ENCODE results near the gene SGTA.

SGTA gene

GRCh38 chr19:2747349-2747748 is 35.7 kb downstream of the SGTA start:
- no peak overlapping the region for H3K27ac Mint-ChIP-seq
- ATAC-seq (replicated peaks) (no peak), DNase-seq (no peak)
- peaks cover 3 to 4% of the 10 kb centered on the region in 2 donors for H3K36me3 Mint-ChIP-seq
- H3K4me3 Mint-ChIP-seq = no peak overlapping the region
- H3K27me3 Mint-ChIP-seq = peaks cover 7% of the 10 kb centered on the region in 2 donors
- H3K4me1 Mint-ChIP-seq = peaks cover 3 to 15% of the 10 kb centered on the region in 2 donors
- H3K9me3 Mint-ChIP-seq = no peaks in the 10 kb centered on the region

GRCh38 chr19:2744113-2744512 is 39.0 kb downstream of the SGTA start:
- no peak for ATAC-seq (replicated peaks)
- no peaks in the 10 kb centered on the region for H3K9me3 Mint-ChIP-seq

DNA sequence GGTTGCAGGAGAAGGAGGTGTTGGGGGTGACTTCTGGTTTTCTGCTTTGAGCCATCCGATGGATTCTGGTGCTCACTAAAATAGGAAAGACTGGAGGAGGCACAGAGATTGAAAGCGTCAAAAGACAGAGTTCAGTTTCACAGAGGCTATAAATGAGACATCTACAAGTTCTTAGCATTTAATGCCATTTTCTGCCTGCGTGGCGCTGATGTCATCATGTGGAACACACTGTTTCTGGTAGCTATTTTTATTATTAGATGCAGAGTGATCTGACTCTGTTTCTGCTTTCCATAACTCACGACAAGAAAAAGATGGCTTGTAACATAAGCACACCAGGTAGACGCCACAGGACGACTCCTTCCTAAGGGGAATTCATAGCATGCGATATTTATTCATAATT is 40.0 kb downstream of the SGTA start:
- no peak overlapping the region for H3K4me3 Mint-ChIP-seq
- no peak overlapping the region for H3K27ac Mint-ChIP-seq
- peaks cover 13 to 28% of the 10 kb centered on the region in 2 donors for H3K4me1 Mint-ChIP-seq
- DNase-seq = no peak
- no peak for ATAC-seq (replicated peaks)
- peaks cover 2 to 9% of the 10 kb centered on the region in 2 donors for H3K36me3 Mint-ChIP-seq
- H3K27me3 Mint-ChIP-seq = peaks cover 7 to 8% of the 10 kb centered on the region in 2 donors
- H3K9me3 Mint-ChIP-seq = no peaks in the 10 kb centered on the region

More at GRCh38 chr19:2744113-2744512, 39.0 kb downstream of the SGTA start:
- H3K4me1 Mint-ChIP-seq = peaks cover 8 to 24% of the 10 kb centered on the region in 2 donors
- peaks cover 7 to 8% of the 10 kb centered on the region in 2 donors for H3K27me3 Mint-ChIP-seq
- no peak for DNase-seq
- H3K4me3 Mint-ChIP-seq = no peak overlapping the region
- H3K27ac Mint-ChIP-seq = no peak overlapping the region
- H3K36me3 Mint-ChIP-seq = peaks cover 0 to 3% of the 10 kb centered on the region in 2 donors

- Mint-ChIP-seq H3K4me1 (peaks cover 15 to 39% of the 10 kb centered on the region in 2 donors), H3K27me3 (peaks cover 7 to 8% of the 10 kb centered on the region in 2 donors), H3K9me3 (no peaks in the 10 kb centered on the region), H3K27ac (no peak overlapping the region), H3K4me3 (peak overlapping the region; percentile 92), H3K36me3 (peaks cover 24 to 32% of the 10 kb centered on the region in 2 donors)
- peak in 1 of 2 donors; percentile 4 for ATAC-seq (replicated peaks)
- DNase-seq = no peak
Observed at GRCh38 chr19:2740314-2740656, 42.8 kb downstream of the SGTA start.

DNA sequence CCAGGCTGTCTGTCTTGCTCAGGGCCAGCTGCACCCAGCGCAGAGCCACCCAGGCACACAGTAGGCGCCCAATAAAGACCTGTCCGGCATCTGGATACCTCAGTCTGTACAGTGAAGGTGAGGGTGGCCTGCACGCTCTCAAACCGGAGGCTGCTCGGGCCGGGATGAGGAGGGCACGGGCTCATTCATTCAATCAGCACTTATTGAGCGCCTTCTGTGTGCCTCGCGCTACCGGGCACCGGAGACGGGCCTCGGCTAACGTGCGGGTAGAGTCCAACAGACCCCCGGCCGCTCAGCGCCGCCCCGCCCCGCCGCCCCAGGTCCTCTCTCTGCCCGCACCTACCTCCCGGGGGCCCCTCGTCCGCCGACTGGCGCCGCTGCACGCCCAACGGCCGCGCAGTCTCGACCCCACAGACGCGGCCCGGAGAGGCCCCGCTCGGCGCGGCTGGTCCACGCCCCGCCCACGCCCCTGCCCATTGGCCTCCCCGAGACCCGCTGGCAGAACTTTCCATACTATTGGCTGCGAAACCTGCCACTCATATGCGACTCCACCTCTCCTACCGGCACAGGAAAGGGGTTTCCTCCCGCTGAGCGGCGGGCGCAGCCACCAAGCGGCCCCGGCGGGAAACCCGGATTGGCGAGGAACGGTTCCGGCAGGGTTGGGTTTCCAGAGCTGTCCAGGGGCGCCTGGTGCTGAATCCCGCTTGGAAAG is 43.3 kb downstream of the SGTA start, which contains the start of gene SLC39A3:
Gene SLC39A3 (minus strand): TSS at position 416 of the 712 bp plus-strand sequence. CDS start 2,760 bp downstream, outside the sequence.
- Mint-ChIP-seq H3K36me3 (peaks cover 26 to 35% of the 10 kb centered on the region in 2 donors), H3K4me1 (peaks cover 16 to 42% of the 10 kb centered on the region in 2 donors), H3K27ac (peak within 1 kb of the TSS; percentile 90), H3K9me3 (no peaks in the 10 kb centered on the region), H3K4me3 (peak within 1 kb of the TSS; percentile 92), H3K27me3 (peaks cover 7 to 8% of the 10 kb centered on the region in 2 donors)
- DNase-seq = peak; percentile 99
- peak; percentile 98 for ATAC-seq (replicated peaks)

GRCh38 chr19:2736550-2737190 is 46.4 kb downstream of the SGTA start:
- Mint-ChIP-seq H3K4me1 (peaks cover 24 to 53% of the 10 kb centered on the region in 2 donors), H3K9me3 (no peaks in the 10 kb centered on the region), H3K4me3 (no peak overlapping the region), H3K27me3 (no peaks in the 10 kb centered on the region), H3K27ac (no peak overlapping the region), H3K36me3 (peaks cover 39 to 56% of the 10 kb centered on the region in 2 donors)
- DNase-seq (no peak), ATAC-seq (replicated peaks) (no peak)

DNA sequence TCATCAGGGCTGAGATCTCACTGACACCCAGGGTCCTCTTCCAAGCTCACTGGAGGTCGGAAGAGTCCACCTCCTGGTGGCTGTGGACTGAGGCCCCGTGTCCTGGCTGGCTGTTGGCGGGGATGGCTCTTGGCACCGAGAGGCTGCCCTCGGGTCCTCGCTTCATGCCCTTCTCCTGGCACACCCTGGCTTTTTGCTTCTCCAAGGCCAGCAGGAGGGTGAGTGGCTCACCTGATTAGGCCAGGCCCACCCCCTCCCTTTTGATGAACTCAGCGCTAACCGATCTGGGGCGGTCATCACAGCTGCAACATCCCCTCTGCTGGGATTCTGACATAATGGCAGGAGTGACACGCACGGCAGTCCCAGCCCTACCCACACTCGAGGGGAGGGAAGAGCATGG is 47.7 kb downstream of the SGTA start:
- H3K27me3 Mint-ChIP-seq = no peaks in the 10 kb centered on the region
- H3K4me3 Mint-ChIP-seq = no peak overlapping the region
- peaks cover 42 to 60% of the 10 kb centered on the region in 2 donors for H3K36me3 Mint-ChIP-seq
- DNase-seq (no peak), ATAC-seq (replicated peaks) (no peak)
- peaks cover 24 to 53% of the 10 kb centered on the region in 2 donors for H3K4me1 Mint-ChIP-seq
- H3K9me3 Mint-ChIP-seq = no peaks in the 10 kb centered on the region
- H3K27ac Mint-ChIP-seq = peak overlapping the region; percentile 51

- Mint-ChIP-seq H3K27me3 (no peaks in the 10 kb centered on the region), H3K4me3 (no peak overlapping the region), H3K9me3 (no peaks in the 10 kb centered on the region), H3K4me1 (peaks cover 20 to 47% of the 10 kb centered on the region in 2 donors), H3K36me3 (peaks cover 42 to 60% of the 10 kb centered on the region in 2 donors), H3K27ac (peak overlapping the region; percentile 37)
- no peak for ATAC-seq (replicated peaks)
- DNase-seq = no peak
Observed at GRCh38 chr19:2734589-2735288, 48.3 kb downstream of the SGTA start.

DNA sequence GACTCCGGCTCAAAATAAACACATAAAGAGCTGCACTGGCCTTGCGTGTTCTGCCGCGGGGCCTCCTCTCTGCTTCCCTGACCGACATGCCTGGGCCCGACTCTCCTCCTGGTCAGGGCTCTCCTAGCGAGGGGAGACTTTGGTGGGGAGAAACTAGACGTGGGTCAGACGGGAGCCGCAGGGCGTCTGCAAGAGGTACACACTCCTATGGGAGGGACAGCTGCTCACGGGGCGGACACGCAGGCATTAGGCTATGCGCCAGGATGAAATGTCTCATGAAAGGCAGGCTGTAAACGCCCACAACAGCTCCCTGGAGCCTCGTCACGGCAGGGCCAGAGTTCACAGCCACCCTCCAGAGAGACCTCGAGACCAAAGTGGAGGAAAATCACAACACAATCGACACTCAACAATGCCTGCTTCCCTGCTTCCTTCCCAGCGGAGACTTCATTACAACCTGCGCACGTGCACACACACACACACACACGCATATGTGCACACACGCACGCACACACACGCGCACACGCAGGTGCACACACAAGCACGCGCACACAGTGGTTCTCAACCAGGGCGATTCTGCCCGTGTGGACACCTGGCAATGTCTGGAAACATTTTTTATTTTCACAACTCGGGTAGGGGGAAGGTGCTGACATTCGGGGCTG is 49.0 kb downstream of the SGTA start:
- DNase-seq (no peak), ATAC-seq (replicated peaks) (no peak)
- H3K4me3 Mint-ChIP-seq = no peak overlapping the region
- no peaks in the 10 kb centered on the region for H3K27me3 Mint-ChIP-seq
- peaks cover 18 to 43% of the 10 kb centered on the region in 2 donors for H3K4me1 Mint-ChIP-seq
- peaks cover 42 to 57% of the 10 kb centered on the region in 2 donors for H3K36me3 Mint-ChIP-seq
- H3K9me3 Mint-ChIP-seq = no peaks in the 10 kb centered on the region
- H3K27ac Mint-ChIP-seq = peak overlapping the region; percentile 57

DNA sequence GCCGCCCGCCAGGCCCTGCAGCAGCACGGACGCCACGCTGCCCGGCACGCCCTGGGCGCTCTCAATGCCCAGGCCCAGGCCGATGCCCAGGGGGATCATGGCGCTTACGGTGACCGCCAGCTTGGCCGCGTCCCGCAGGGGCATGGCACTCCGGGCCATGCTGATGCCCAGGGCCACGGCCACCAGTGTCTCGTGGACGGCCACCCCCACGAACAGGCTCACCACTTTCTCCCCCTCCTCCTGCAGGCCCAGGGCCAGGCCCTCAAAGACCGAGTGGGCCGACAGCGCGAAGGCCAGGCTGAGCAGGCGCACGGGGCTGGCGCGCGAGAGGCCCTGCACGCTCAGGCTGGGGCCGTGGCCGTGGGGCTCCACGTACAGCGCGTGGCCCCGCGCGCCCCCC is 50.2 kb downstream of the SGTA start:
- ATAC-seq (replicated peaks) (no peak), DNase-seq (no peak)
- Mint-ChIP-seq H3K36me3 (peaks cover 39 to 56% of the 10 kb centered on the region in 2 donors), H3K27ac (no peak overlapping the region), H3K4me1 (peaks cover 16 to 33% of the 10 kb centered on the region in 2 donors), H3K27me3 (no peaks in the 10 kb centered on the region), H3K9me3 (no peaks in the 10 kb centered on the region), H3K4me3 (no peak overlapping the region)

DNA sequence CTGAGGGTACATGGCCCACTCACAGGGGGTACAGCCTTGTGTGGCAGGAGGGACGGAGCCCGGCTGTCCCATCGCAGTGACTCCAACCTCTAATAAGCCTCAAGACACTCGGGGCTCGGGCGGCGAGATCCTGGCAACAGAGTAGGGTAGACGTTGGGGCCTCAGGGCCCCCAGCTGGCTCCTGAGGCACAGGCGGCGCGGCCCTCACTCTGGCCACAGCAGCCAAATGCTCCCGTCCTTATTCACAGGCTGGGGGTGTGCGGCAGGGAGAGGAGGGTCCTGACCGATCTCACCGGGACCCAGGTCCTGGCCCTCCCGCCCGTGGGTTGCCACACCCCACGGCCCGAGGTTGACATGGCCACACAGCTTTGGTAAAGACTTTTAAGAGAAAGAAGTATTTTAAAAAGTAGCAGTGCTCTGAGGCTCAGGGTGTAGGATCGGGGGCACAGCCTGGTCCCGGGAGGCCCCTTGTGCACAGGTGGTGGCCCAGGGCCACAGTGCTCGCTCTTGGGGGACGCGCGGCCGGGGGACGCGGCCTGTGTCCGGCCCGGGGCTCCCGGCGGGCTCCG is 50.8 kb downstream of the SGTA start:
- Mint-ChIP-seq H3K9me3 (no peaks in the 10 kb centered on the region), H3K27me3 (no peaks in the 10 kb centered on the region), H3K4me1 (peaks cover 16 to 30% of the 10 kb centered on the region in 2 donors), H3K27ac (no peak overlapping the region), H3K4me3 (no peak overlapping the region), H3K36me3 (peaks cover 36 to 53% of the 10 kb centered on the region in 2 donors)
- no peak for DNase-seq
- no peak for ATAC-seq (replicated peaks)

DNA sequence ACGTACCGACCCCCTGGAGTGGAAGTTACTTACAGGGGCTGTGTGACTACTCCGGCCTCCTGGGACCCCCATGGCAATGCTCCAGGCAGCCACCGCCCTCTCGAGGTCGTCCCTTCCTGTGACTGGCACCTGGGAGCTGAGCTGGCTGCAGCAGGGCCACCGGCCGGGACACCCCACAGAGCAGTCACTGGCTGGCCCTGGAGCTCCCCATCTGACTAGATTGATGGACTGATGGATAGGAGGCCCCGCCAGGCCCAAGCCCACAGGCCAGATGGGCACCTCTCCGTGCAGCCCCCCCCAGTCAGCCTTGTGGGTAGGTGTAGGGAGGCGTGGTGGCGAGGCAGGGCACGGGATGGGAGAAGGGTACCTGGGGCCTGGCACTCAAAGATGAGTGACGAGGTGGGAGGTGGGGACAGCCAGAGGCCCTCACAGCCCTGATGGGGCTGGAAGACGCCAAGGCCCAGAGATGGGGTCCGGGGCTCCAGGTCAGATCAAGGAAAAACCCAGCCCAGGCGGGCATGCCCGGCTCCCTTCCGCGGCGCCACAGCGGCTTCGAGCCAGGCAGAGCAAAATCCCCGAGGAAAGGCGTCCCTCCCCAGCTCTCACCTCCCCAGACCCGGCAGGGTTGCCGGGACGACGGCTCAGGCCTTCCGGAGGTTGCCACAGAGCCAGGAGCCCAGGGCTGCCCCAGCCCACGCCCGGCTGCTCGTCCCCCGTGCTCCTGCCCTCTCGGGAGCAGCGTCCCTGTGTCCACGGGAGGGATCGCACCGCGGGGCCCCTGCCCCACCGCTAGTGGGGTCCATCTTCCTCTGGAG is 51.7 kb downstream of the SGTA start:
- Mint-ChIP-seq H3K36me3 (peaks cover 28 to 44% of the 10 kb centered on the region in 2 donors), H3K4me3 (no peak overlapping the region), H3K9me3 (peaks cover 0 to under 1% of the 10 kb centered on the region in 2 donors), H3K27ac (no peak overlapping the region), H3K4me1 (peaks cover 15 to 30% of the 10 kb centered on the region in 2 donors), H3K27me3 (peaks cover 0 to under 1% of the 10 kb centered on the region in 2 donors)
- ATAC-seq (replicated peaks) (no peak), DNase-seq (no peak)
